ENCODE results near the gene SETD3.

Gene SETD3

GRCh38 chr14:99479906-99480869 is at the start of gene SETD3:
Gene SETD3, minus strand, starts transcription at chr14:99480859. Its CDS starts 15,054 bp downstream, at chr14:99465805.
- Histone ChIP-seq H3K4me3 (ENCODE audit: low read length) (peak within 1 kb of the TSS; percentile 71), H3K9me3 (ENCODE audit: control insufficient read depth, low read length) (no peaks in the 10 kb centered on the region), H3K4me1 (ENCODE audit: control insufficient read depth, insufficient read depth, low read length) (peaks cover 21% of the 10 kb centered on the region), H3K9ac (ENCODE audit: low read length) (peak within 1 kb of the TSS; percentile 92), H3K36me3 (ENCODE audit: control insufficient read depth, insufficient read depth, low read length) (no peaks in the 10 kb centered on the region), H3K27me3 (ENCODE audit: control insufficient read depth, insufficient read depth, low read length) (no peaks in the 10 kb centered on the region)

GRCh38 chr14:99529899-99530298 is 49.2 kb upstream of the SETD3 start:
- Histone ChIP-seq H3K9ac (ENCODE audit: low read length) (no peak overlapping the region), H3K4me1 (ENCODE audit: control insufficient read depth, insufficient read depth, low read length) (peaks cover 38% of the 10 kb centered on the region), H3K4me3 (ENCODE audit: low read length) (no peak overlapping the region), H3K9me3 (ENCODE audit: control insufficient read depth, low read length) (no peaks in the 10 kb centered on the region), H3K36me3 (ENCODE audit: control insufficient read depth, insufficient read depth, low read length) (no peaks in the 10 kb centered on the region), H3K27me3 (ENCODE audit: control insufficient read depth, insufficient read depth, low read length) (no peaks in the 10 kb centered on the region)

GRCh38 chr14:99527427-99528076 is 46.9 kb upstream of the SETD3 start:
- H3K4me3 ChIP-seq (ENCODE audit: low read length) = no peak overlapping the region
- peaks cover 61% of the 10 kb centered on the region for H3K4me1 ChIP-seq (ENCODE audit: control insufficient read depth, insufficient read depth, low read length)
- no peaks in the 10 kb centered on the region for H3K36me3 ChIP-seq (ENCODE audit: control insufficient read depth, insufficient read depth, low read length)
- H3K9ac ChIP-seq (ENCODE audit: low read length) = no peak overlapping the region
- H3K27me3 ChIP-seq (ENCODE audit: control insufficient read depth, insufficient read depth, low read length) = no peaks in the 10 kb centered on the region
- no peaks in the 10 kb centered on the region for H3K9me3 ChIP-seq (ENCODE audit: control insufficient read depth, low read length)

- H3K4me3 ChIP-seq (ENCODE audit: low read length) = no peak overlapping the region
- no peak overlapping the region for H3K9ac ChIP-seq (ENCODE audit: low read length)
- peaks cover 64% of the 10 kb centered on the region for H3K4me1 ChIP-seq (ENCODE audit: control insufficient read depth, insufficient read depth, low read length)
- H3K36me3 ChIP-seq (ENCODE audit: control insufficient read depth, insufficient read depth, low read length) = no peaks in the 10 kb centered on the region
- no peaks in the 10 kb centered on the region for H3K27me3 ChIP-seq (ENCODE audit: control insufficient read depth, insufficient read depth, low read length)
- H3K9me3 ChIP-seq (ENCODE audit: control insufficient read depth, low read length) = no peaks in the 10 kb centered on the region
Observed at GRCh38 chr14:99527026-99527425, 46.4 kb upstream of the SETD3 start.

DNA sequence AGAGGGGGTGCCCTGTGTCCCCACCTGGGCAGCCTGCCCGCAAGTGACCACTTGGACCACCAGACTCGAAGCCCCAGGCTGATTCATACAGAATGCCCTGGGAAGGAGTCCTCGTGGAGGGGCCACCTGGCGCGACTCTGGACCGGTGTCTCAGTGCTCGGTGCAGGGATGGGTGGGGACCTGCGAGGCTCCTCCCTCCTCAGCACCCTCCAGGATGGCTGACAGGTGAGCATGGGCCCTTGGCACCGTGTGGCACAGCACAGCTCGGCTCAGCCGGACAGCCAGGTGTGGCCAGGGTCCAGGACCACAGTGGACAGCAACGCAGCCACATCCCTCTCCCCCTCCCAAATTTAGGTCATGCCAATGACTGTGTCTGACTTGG is 45.0 kb upstream of the SETD3 start:
- H3K4me1 ChIP-seq (ENCODE audit: control insufficient read depth, insufficient read depth, low read length) = peaks cover 65% of the 10 kb centered on the region
- H3K36me3 ChIP-seq (ENCODE audit: control insufficient read depth, insufficient read depth, low read length) = no peaks in the 10 kb centered on the region
- H3K9ac ChIP-seq (ENCODE audit: low read length) = no peak overlapping the region
- no peaks in the 10 kb centered on the region for H3K9me3 ChIP-seq (ENCODE audit: control insufficient read depth, low read length)
- H3K4me3 ChIP-seq (ENCODE audit: low read length) = no peak overlapping the region
- no peaks in the 10 kb centered on the region for H3K27me3 ChIP-seq (ENCODE audit: control insufficient read depth, insufficient read depth, low read length)

GRCh38 chr14:99524804-99525698 is 44.4 kb upstream of the SETD3 start:
- H3K4me3 ChIP-seq (ENCODE audit: low read length) = no peak overlapping the region
- H3K27me3 ChIP-seq (ENCODE audit: control insufficient read depth, insufficient read depth, low read length) = no peaks in the 10 kb centered on the region
- peaks cover 65% of the 10 kb centered on the region for H3K4me1 ChIP-seq (ENCODE audit: control insufficient read depth, insufficient read depth, low read length)
- H3K9ac ChIP-seq (ENCODE audit: low read length) = peak overlapping the region; percentile 8
- H3K9me3 ChIP-seq (ENCODE audit: control insufficient read depth, low read length) = no peaks in the 10 kb centered on the region
- no peaks in the 10 kb centered on the region for H3K36me3 ChIP-seq (ENCODE audit: control insufficient read depth, insufficient read depth, low read length)

DNA sequence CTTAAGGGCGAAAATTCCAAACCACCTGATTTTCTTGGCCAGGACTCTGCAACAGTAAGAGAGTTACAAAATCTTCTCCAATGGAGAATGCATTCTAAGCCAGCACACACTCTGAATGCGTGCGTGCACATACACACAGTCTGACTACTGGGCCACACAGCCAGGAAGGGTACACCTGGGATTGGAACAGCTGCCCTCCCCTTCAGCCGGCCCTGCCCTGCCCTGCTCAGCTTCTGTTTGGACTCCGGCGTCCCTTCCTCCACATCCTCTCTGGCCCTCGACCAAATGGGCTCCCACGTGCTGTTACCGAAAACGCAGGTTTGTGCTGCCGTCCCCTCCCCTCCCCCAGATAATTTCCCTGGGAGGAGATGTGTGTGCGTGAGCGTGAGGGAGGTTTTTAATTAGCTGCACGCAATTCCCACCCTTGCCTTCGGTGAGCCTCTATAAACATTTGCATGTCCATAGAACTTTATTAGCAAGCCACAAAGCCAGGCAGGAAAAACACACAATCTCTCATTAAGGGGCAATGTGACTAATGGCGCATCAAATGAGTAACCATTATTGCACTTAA is 43.5 kb upstream of the SETD3 start:
- H3K4me3 ChIP-seq (ENCODE audit: low read length) = no peak overlapping the region
- H3K27me3 ChIP-seq (ENCODE audit: control insufficient read depth, insufficient read depth, low read length) = no peaks in the 10 kb centered on the region
- no peaks in the 10 kb centered on the region for H3K36me3 ChIP-seq (ENCODE audit: control insufficient read depth, insufficient read depth, low read length)
- H3K9me3 ChIP-seq (ENCODE audit: control insufficient read depth, low read length) = no peaks in the 10 kb centered on the region
- peaks cover 65% of the 10 kb centered on the region for H3K4me1 ChIP-seq (ENCODE audit: control insufficient read depth, insufficient read depth, low read length)
- H3K9ac ChIP-seq (ENCODE audit: low read length) = no peak overlapping the region

DNA sequence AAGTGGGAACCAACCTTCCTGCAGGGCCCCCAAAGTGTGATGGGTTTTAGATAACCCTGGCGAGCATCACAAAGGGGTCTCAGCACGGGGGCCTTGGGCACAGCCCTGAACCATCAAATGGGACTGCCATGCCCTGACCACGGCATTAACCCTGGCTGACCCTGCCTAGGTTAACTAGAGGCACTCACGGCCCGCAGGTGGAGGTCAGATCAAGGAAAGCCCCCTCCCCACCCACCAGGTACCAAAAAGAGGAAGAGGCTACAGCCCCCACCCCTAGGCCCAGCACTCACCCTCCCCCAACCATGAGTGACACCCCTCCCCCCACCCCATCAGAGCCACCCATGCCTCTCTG is 43.0 kb upstream of the SETD3 start:
- H3K4me3 ChIP-seq (ENCODE audit: low read length) = no peak overlapping the region
- no peaks in the 10 kb centered on the region for H3K36me3 ChIP-seq (ENCODE audit: control insufficient read depth, insufficient read depth, low read length)
- peaks cover 65% of the 10 kb centered on the region for H3K4me1 ChIP-seq (ENCODE audit: control insufficient read depth, insufficient read depth, low read length)
- no peaks in the 10 kb centered on the region for H3K9me3 ChIP-seq (ENCODE audit: control insufficient read depth, low read length)
- no peaks in the 10 kb centered on the region for H3K27me3 ChIP-seq (ENCODE audit: control insufficient read depth, insufficient read depth, low read length)
- H3K9ac ChIP-seq (ENCODE audit: low read length) = peak overlapping the region; percentile 28

GRCh38 chr14:99522934-99523703 is 42.5 kb upstream of the SETD3 start:
- H3K9ac ChIP-seq (ENCODE audit: low read length) = peak overlapping the region; percentile 28
- H3K36me3 ChIP-seq (ENCODE audit: control insufficient read depth, insufficient read depth, low read length) = no peaks in the 10 kb centered on the region
- no peak overlapping the region for H3K4me3 ChIP-seq (ENCODE audit: low read length)
- H3K4me1 ChIP-seq (ENCODE audit: control insufficient read depth, insufficient read depth, low read length) = peaks cover 63% of the 10 kb centered on the region
- H3K27me3 ChIP-seq (ENCODE audit: control insufficient read depth, insufficient read depth, low read length) = no peaks in the 10 kb centered on the region
- H3K9me3 ChIP-seq (ENCODE audit: control insufficient read depth, low read length) = no peaks in the 10 kb centered on the region

DNA sequence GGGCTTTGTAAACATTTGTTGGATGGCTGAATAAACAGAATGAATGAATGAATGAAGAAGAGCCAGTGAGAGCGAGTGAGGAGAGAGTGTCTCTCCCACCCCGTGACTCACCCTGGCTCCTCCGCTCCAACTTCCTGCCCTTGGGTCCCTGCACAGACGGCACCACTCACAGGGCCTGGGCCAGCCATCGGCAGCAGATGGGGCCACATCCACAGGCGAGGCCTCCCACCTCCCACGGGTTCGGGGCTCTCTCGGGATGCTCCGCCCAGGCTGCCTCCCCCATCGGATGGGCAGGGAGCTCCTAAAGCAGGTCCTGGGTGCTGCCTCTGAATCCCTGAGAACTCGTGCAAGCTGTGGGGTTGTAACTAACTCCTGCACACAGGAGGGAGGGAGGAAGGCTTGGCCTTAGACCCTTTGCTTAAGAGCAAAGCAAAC is 41.8 kb upstream of the SETD3 start:
- Histone ChIP-seq H3K27me3 (ENCODE audit: control insufficient read depth, insufficient read depth, low read length) (no peaks in the 10 kb centered on the region), H3K4me1 (ENCODE audit: control insufficient read depth, insufficient read depth, low read length) (peaks cover 62% of the 10 kb centered on the region), H3K4me3 (ENCODE audit: low read length) (no peak overlapping the region), H3K9ac (ENCODE audit: low read length) (no peak overlapping the region), H3K36me3 (ENCODE audit: control insufficient read depth, insufficient read depth, low read length) (no peaks in the 10 kb centered on the region), H3K9me3 (ENCODE audit: control insufficient read depth, low read length) (no peaks in the 10 kb centered on the region)

GRCh38 chr14:99522025-99522401 is 41.4 kb upstream of the SETD3 start:
- Histone ChIP-seq H3K27me3 (ENCODE audit: control insufficient read depth, insufficient read depth, low read length) (no peaks in the 10 kb centered on the region), H3K9ac (ENCODE audit: low read length) (no peak overlapping the region), H3K4me1 (ENCODE audit: control insufficient read depth, insufficient read depth, low read length) (peaks cover 61% of the 10 kb centered on the region), H3K36me3 (ENCODE audit: control insufficient read depth, insufficient read depth, low read length) (no peaks in the 10 kb centered on the region), H3K4me3 (ENCODE audit: low read length) (no peak overlapping the region), H3K9me3 (ENCODE audit: control insufficient read depth, low read length) (no peaks in the 10 kb centered on the region)
